Measurements from ENCODE around the gene TTC4.
"Not testable (repeated sequence)": the region's sequence is repeated elsewhere in the genome, so short reads cannot be mapped to it uniquely, and the experiment has no call there.

TTC4 gene

DNA sequence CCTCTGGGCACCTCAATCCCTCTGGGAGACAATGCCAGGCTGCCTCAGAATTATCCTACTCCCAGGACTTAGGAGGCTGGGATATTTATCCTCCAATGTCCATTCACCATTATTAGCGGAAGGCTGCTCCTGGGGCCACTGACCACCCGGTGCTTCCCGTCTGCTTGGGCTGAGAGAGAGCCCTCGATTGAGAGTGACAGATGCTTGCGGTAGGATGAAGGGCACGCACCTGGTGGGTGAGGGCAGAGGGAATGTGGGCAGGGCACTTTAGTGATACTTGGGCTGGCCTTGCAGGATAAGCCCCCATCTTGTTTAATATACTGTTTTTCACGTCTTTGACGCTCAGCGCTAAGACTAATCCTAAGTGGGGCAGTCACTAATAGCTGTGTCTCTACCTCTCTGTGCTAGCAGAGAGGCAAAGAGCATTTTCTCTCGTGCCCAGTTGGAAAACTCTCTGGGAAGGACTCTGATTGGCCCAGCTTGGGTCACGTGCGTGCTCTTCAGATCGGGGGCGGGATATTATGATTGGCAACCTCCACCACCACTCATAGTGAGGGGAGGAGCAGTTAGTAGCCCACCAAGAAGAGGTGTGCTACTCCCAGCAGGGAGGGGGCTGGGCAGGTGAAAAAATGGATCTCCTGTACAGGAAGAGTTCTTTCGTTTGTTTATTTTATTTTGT is 59.3 kb downstream of the TTC4 start:
- TF ChIP-seq TOX (CRISPR knock-in tag; IDR thresholded peaks at IDR 0.05; ENCODE audit: borderline replicate concordance) (no peak), SNAI2 (CRISPR knock-in tag; IDR thresholded peaks at IDR 0.05) (no peak), ZNF8 (CRISPR knock-in tag; IDR thresholded peaks at IDR 0.05) (no peak), ISL1 (CRISPR knock-in tag; IDR thresholded peaks at IDR 0.05) (no peak), ZNF565 (CRISPR knock-in tag; conservative IDR thresholded peaks at IDR 0.05; ENCODE audit: low read depth) (no peak), PPARA (CRISPR knock-in tag; IDR thresholded peaks at IDR 0.05; ENCODE audit: borderline replicate concordance) (no peak), GLIS3 (CRISPR knock-in tag; IDR thresholded peaks at IDR 0.05) (no peak), RARB (CRISPR knock-in tag; IDR thresholded peaks at IDR 0.05) (no peak), CSDC2 (CRISPR knock-in tag; IDR thresholded peaks at IDR 0.05) (no peak), ZFP30 (CRISPR knock-in tag; IDR thresholded peaks at IDR 0.05) (no peak), ZNF70 (CRISPR knock-in tag; IDR thresholded peaks at IDR 0.05) (no peak), TCF4 (CRISPR knock-in tag; IDR thresholded peaks at IDR 0.05; ENCODE audit: borderline replicate concordance) (no peak), ZC3H10 (CRISPR knock-in tag; IDR thresholded peaks at IDR 0.05) (no peak), ESRRG (CRISPR knock-in tag; IDR thresholded peaks at IDR 0.05) (no peak), ARNTL (CRISPR knock-in tag; IDR thresholded peaks at IDR 0.05; ENCODE audit: borderline replicate concordance, low read depth) (no peak)
- TF ChIP-seq, protein P1, sequence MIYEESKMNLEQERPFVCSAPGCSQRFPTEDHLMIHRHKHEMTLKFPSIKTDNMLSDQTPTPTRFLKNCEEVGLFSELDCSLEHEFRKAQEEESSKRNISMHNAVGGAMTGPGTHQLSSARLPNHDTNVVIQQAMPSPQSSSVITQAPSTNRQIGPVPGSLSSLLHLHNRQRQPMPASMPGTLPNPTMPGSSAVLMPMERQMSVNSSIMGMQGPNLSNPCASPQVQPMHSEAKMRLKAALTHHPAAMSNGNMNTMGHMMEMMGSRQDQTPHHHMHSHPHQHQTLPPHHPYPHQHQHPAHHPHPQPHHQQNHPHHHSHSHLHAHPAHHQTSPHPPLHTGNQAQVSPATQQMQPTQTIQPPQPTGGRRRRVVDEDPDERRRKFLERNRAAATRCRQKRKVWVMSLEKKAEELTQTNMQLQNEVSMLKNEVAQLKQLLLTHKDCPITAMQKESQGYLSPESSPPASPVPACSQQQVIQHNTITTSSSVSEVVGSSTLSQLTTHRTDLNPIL (CRISPR knock-in tag; IDR thresholded peaks at IDR 0.05; ENCODE audit: low read depth), result no peak
- TF ChIP-seq, protein P2, sequence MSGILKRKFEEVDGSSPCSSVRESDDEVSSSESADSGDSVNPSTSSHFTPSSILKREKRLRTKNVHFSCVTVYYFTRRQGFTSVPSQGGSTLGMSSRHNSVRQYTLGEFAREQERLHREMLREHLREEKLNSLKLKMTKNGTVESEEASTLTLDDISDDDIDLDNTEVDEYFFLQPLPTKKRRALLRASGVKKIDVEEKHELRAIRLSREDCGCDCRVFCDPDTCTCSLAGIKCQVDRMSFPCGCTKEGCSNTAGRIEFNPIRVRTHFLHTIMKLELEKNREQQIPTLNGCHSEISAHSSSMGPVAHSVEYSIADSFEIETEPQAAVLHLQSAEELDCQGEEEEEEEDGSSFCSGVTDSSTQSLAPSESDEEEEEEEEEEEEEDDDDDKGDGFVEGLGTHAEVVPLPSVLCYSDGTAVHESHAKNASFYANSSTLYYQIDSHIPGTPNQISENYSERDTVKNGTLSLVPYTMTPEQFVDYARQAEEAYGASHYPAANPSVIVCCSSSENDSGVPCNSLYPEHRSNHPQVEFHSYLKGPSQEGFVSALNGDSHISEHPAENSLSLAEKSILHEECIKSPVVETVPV (CRISPR knock-in tag; IDR thresholded peaks at IDR 0.05), result no peak
- TF ChIP-seq, protein P3, sequence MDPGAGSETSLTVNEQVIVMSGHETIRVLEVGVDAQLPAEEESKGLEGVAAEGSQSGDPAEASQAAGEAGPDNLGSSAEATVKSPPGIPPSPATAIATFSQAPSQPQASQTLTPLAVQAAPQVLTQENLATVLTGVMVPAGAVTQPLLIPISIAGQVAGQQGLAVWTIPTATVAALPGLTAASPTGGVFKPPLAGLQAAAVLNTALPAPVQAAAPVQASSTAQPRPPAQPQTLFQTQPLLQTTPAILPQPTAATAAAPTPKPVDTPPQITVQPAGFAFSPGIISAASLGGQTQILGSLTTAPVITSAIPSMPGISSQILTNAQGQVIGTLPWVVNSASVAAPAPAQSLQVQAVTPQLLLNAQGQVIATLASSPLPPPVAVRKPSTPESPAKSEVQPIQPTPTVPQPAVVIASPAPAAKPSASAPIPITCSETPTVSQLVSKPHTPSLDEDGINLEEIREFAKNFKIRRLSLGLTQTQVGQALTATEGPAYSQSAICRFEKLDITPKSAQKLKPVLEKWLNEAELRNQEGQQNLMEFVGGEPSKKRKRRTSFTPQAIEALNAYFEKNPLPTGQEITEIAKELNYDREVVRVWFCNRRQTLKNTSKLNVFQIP (CRISPR knock-in tag; IDR thresholded peaks at IDR 0.05; ENCODE audit: borderline replicate concordance, low read depth), result no peak
- TF ChIP-seq, protein P4, sequence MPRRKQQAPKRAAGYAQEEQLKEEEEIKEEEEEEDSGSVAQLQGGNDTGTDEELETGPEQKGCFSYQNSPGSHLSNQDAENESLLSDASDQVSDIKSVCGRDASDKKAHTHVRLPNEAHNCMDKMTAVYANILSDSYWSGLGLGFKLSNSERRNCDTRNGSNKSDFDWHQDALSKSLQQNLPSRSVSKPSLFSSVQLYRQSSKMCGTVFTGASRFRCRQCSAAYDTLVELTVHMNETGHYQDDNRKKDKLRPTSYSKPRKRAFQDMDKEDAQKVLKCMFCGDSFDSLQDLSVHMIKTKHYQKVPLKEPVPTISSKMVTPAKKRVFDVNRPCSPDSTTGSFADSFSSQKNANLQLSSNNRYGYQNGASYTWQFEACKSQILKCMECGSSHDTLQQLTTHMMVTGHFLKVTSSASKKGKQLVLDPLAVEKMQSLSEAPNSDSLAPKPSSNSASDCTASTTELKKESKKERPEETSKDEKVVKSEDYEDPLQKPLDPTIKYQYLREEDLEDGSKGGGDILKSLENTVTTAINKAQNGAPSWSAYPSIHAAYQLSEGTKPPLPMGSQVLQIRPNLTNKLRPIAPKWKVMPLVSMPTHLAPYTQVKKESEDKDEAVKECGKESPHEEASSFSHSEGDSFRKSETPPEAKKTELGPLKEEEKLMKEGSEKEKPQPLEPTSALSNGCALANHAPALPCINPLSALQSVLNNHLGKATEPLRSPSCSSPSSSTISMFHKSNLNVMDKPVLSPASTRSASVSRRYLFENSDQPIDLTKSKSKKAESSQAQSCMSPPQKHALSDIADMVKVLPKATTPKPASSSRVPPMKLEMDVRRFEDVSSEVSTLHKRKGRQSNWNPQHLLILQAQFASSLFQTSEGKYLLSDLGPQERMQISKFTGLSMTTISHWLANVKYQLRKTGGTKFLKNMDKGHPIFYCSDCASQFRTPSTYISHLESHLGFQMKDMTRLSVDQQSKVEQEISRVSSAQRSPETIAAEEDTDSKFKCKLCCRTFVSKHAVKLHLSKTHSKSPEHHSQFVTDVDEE (CRISPR knock-in tag; IDR thresholded peaks at IDR 0.05), result no peak
- peak; percentile 69 for ATAC-seq

DNA sequence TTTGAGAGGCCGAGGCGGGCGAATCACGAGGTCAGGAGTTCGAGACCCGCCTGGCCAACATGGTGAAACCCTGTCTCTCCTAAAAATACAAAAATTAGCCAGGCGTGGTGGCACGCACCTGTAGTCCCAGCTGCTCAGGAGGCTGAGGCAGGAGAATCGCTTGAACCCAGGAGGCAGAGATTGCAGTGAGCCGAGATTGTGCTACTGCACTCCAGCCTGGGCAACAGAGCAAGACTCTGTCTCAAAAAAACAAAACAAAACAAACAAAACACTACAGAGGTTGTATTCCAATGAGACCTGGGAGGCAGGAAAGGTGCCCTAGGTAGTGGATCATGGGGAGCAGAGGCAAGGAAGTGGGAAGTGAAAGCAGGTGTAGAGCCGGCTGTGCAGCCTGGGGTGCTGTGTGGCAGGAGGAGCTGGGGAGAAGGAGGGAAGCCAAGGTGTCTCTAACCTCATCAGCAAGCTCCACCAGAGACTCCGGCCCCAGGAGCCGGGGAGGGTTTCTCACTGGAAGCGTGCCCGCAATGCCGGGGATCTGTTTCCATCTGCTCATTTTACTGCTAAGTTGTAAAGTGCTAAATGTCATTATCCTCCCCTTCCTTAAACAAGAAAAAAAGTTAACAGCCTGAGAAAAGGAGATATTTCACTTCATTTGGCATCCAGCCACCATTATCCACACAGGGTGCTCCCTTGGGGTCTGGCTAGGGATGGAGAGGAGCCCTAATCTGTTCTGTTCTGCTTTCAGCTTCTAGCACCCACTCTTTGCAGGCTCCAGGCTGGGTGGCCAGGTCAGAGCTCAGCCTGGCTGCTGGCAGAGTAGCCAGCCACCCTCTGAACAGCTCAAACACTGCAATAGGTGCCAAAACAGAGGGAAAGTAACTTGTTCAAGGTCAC is 60.4 kb downstream of the TTC4 start:
- not testable (repeated sequence) for ATAC-seq

DNA sequence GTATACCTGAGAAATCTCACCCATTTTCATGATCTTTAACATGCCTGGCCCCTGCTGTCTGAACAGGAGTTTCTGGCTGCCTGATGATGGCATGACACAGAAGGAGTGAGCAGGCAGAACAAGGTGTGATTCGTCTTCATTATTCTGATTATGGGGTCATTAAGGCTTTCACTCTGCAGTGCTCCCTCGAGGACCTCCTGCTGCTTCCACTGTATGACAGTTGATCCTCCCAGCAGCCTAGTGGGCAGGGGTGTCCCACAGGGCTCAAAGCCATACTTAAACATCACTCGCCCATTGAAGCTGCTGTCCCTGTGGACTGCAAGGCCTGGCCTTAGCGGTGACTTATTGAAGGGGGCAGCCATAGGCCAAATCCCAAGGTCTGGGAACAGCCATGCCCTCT is 61.4 kb downstream of the TTC4 start:
- TF ChIP-seq ESRRG (CRISPR knock-in tag; IDR thresholded peaks at IDR 0.05) (no peak), ZFP3 (CRISPR knock-in tag; IDR thresholded peaks at IDR 0.05) (0 out of 2 replicates have a peak, but pooled peaks have one; percentile 41)
- ATAC-seq, result no peak

DNA sequence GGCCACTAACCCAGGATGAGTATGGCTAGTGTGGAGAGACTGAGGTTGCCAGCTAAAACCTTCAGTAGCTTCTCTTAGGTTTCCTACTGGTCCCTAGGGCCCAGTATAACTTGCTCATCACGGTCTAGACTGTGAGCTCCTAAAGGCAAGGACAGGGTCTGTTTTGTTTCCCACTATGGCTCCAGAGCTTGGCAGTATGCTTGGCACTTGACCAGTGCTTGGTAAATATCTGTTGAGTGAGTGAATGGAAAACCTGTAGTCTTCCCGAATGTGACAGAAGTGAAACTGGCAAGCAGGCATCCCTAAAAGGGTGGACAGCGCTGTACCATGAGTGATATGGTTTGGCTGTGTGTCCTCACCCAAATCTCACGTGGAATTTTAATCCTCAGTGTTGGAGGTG is 61.8 kb downstream of the TTC4 start:
- ATAC-seq, result no peak
- TF ChIP-seq BACH2 (CRISPR knock-in tag; IDR thresholded peaks at IDR 0.05; ENCODE audit: borderline replicate concordance) (no peak), ZFP3 (CRISPR knock-in tag; IDR thresholded peaks at IDR 0.05) (no peak)

Measured in SK-N-SH treated with all-trans-retinoic acid at 6 μM for 48 hours (cell line).